ENCODE data around the gene LOC128125822.

Gene LOC128125822

GRCh38 chr6:63579937-63580703, 7.8 kb downstream of the LOC128125822 start:
- H3K36me3 ChIP-seq (ENCODE audit: control insufficient read depth, insufficient read depth, low read length) = peaks cover 7% of the 10 kb centered on the region
- TF ChIP-seq CTCF (IDR thresholded peaks at IDR 0.05; ENCODE audit: insufficient read depth, low read depth, low read length) = no peak
- CTCF ChIA-PET = interaction anchor here (0.8 kb wide), 1 partner anchor 18 kb away, joined by 4 read pairs; no protein-coding TSS in a partner anchor
- no peak overlapping the region for H3K4me3 ChIP-seq (ENCODE audit: low read depth, low read length)
- DNase-seq (ENCODE audit: low read depth) = no peak
- POLR2A ChIA-PET = no interaction called here
- H3K27me3 ChIP-seq (ENCODE audit: control insufficient read depth, insufficient read depth, low read length) = no peaks in the 10 kb centered on the region

GRCh38 chr6:63580704-63580961, 8.4 kb downstream of the LOC128125822 start:
- Histone ChIP-seq H3K36me3 (ENCODE audit: control insufficient read depth, insufficient read depth, low read length) (peaks cover 7% of the 10 kb centered on the region), H3K4me3 (ENCODE audit: low read depth, low read length) (no peak overlapping the region)

DNA sequence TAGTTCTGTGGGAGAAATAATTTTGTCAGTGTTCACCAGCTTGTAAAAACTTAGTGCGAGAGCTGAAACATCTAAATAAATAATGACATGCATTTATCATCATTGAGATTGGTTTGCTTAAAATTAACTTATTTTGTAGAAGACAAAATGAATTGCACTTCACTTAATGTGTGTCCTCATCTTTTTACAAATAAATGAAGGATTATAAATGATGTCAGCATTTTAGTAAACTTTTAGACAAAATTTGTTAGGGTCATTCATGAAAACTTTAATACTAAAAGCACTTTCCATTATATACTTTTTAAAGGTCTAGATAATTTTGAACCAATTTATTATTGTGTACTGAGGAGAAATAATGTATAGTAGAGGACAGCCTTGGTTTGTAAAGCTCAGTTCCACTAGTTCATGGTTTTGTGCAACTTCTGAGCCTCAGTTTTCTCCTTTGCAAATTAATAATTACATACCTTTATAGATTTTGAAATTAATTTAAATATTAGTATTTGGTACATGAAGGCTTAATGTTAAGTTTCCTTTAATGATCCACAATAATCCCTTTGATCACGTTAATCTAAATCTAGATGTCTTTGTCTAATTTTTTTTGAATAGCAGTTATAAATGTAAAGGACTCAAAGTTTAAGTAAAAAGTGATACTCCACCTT, 9.2 kb downstream of the LOC128125822 start:
- no peak for TF ChIP-seq CTCF (IDR thresholded peaks at IDR 0.05; ENCODE audit: insufficient read depth, low read depth, low read length)
- H3K27me3 ChIP-seq (ENCODE audit: control insufficient read depth, insufficient read depth, low read length) = no peaks in the 10 kb centered on the region
- no peak overlapping the region for H3K4me3 ChIP-seq (ENCODE audit: low read depth, low read length)
- POLR2A ChIA-PET = no interaction called here
- no peak for DNase-seq (ENCODE audit: low read depth)
- CTCF ChIA-PET = no interaction called here
- peaks cover 7% of the 10 kb centered on the region for H3K36me3 ChIP-seq (ENCODE audit: control insufficient read depth, insufficient read depth, low read length)

More at GRCh38 chr6:63580704-63580961, 8.4 kb downstream of the LOC128125822 start:
- POLR2A ChIA-PET = no interaction called here
- no peak for TF ChIP-seq CTCF (IDR thresholded peaks at IDR 0.05; ENCODE audit: insufficient read depth, low read depth, low read length)
- no peak for DNase-seq (ENCODE audit: low read depth)
- no peaks in the 10 kb centered on the region for H3K27me3 ChIP-seq (ENCODE audit: control insufficient read depth, insufficient read depth, low read length)
- CTCF ChIA-PET = interaction anchor here (0.8 kb wide), 1 partner anchor 17 kb away, joined by 4 read pairs; no protein-coding TSS in a partner anchor

DNA sequence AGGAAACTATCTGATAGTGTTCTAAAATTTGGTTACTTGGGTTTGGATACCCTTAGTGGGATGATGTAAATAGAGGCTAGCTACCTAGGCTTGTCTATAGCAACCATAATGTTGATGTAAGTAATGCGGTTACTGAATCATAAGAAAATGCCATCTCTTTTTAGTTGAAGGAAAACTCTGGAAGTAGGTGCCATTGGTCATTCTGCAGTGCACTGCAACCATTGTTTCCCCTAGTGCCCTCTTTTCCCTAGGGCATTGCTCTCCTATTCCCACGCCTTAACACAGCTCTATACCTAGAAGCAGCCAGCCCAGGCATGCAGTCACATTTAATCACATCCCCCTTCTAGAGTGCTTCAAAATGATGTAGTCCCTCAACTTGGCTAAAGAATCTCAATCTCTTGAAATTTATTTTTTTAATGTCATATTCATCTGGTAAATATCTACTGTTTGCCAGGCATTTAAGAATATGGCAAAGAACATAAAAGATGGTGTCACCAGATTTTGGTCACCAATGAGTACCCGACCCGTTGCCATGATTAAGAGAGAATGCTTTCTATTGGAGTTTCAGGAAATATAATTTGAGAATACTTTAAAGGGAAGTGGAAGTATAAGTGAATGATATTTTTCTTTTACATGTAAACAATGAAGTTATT, 10.4 kb downstream of the LOC128125822 start:
- ChIA-PET POLR2A (no interaction called here), CTCF (no interaction called here)
- no peak for TF ChIP-seq CTCF (IDR thresholded peaks at IDR 0.05; ENCODE audit: insufficient read depth, low read depth, low read length)
- Histone ChIP-seq H3K36me3 (ENCODE audit: control insufficient read depth, insufficient read depth, low read length) (peaks cover 6% of the 10 kb centered on the region), H3K4me3 (ENCODE audit: low read depth, low read length) (no peak overlapping the region), H3K27me3 (ENCODE audit: control insufficient read depth, insufficient read depth, low read length) (no peaks in the 10 kb centered on the region)
- DNase-seq (ENCODE audit: low read depth) = no peak

GRCh38 chr6:63584125-63584514, 11.8 kb downstream of the LOC128125822 start:
- Histone ChIP-seq H3K36me3 (ENCODE audit: control insufficient read depth, insufficient read depth, low read length) (peaks cover 6% of the 10 kb centered on the region), H3K27me3 (ENCODE audit: control insufficient read depth, insufficient read depth, low read length) (no peaks in the 10 kb centered on the region), H3K4me3 (ENCODE audit: low read depth, low read length) (no peak overlapping the region)
- no peak for TF ChIP-seq CTCF (IDR thresholded peaks at IDR 0.05; ENCODE audit: insufficient read depth, low read depth, low read length)
- CTCF ChIA-PET = interaction anchor here (0.9 to 1.7 kb wide), 2 partner anchors 14 to 218 kb away, joined by 4 to 8 read pairs; no protein-coding TSS in a partner anchor
- POLR2A ChIA-PET = no interaction called here
- DNase-seq (ENCODE audit: low read depth) = no peak

Data from BJ (cell line).